Upper lobe of left lung (tissue), 6 donors: ENCODE measurements around the gene MGLL. TPM values are rescaled to one million over a fixed set of nuclear protein-coding genes. Genes with fewer than 3 reads are reported as not detected.
"Not testable (repeated sequence)": the region's sequence is repeated elsewhere in the genome, so short reads cannot be mapped to it uniquely, and the experiment has no call there.

Experiments
- ATAC-seq, 2 donors: fragments of 200-7000 bp; cut with Tn5 transposase; one replicate each; pipeline ENCODE4 v1.9.1; 2022; ENCODE audit warnings: mild to moderate bottlenecking in 2 of 2, moderate library complexity in 2 of 2; ENCODE audit not compliant: low FRiP score in 2 of 2
- DNase-seq, 2 donors: peaks; one replicate each; pipeline ENCODE4 v3.0.0-alpha.2; 2019 to 2020
- H3K27ac ChIP-seq, 4 donors: fragments of 200-600 bp; sonication (generic); one replicate each; pipeline ENCODE4 v1.5.1; 2016 to 2019
- H3K27me3 ChIP-seq, 4 donors: fragments of 200-600 bp; sonication (generic); one replicate each; pipeline ENCODE4 v1.5.1; 2017 to 2019
- H3K36me3 ChIP-seq, 4 donors: fragments of 200-600 bp; sonication (generic); one replicate each; pipeline ENCODE4 v1.5.1; 2016 to 2019
- H3K4me1 ChIP-seq, 4 donors: fragments of 200-600 bp; sonication (generic); one replicate each; pipeline ENCODE4 v1.5.1; 2018 to 2019
- H3K4me3 ChIP-seq, 4 donors: fragments of 200-600 bp; sonication (generic); one replicate each; pipeline ENCODE4 v1.5.1; 2017 to 2019; ENCODE audit warnings: mild to moderate bottlenecking in 2 of 4, moderate library complexity in 1 of 4
- H3K9me3 ChIP-seq, 4 donors: fragments of 200-600 bp; sonication (generic); one replicate each; pipeline ENCODE4 v1.5.1; 2018 to 2019
- EP300 ChIP-seq, 4 donors: sonication (generic); formaldehyde crosslinking; IDR thresholded peaks; one replicate each; pipeline ENCODE4 v1.5.1; 2017; ENCODE audit warnings: antibody characterized with exemption in 4 of 4, control low read depth in 2 of 4
- POLR2A ChIP-seq, 4 donors: fragments of 450-650 bp; IDR thresholded peaks; one replicate each; pipeline ENCODE4 v1.5.1; 2016 to 2017; ENCODE audit warnings: antibody characterized with exemption in 4 of 4, mild to moderate bottlenecking in 2 of 4
- POLR2AphosphoS5 ChIP-seq, 2 donors: sonication (generic); formaldehyde crosslinking; IDR thresholded peaks; one replicate each; pipeline ENCODE4 v1.5.1; 2017; ENCODE audit warnings: antibody characterized with exemption in 2 of 2
- WGBS, 2 donors: methylation state at CpG; one replicate each; pipeline ENCODE4 v1.1.5; 2017 to 2018; 5-methylcytosine and 5-hydroxymethylcytosine counted together
- total RNA-seq, 6 donors: library from RNA; depleted of rRNA in 4 of 6; stranded (reverse); fragments of >200 nt in 4 of 6; gene quantifications; one replicate each; pipeline versions ENCODE4 v1.1.0 to v1.2.1, GENCODE V29; 2016 to 2021
- TF ChIP-seq, protein P1 (sequence below), 6 experiments: fragments of 450-650 bp in 4 of 6; fragments of 200-600 bp in 2 of 6; sonication (generic) in 2 of 6; IDR thresholded peaks; one replicate each; pipeline ENCODE4 v1.5.1; 2016 to 2019; ENCODE audit warnings: antibody characterized with exemption in 6 of 6
- donor health status: DM: no; HTN: no; CAD: no; lungs with moderate emphysema.
- donor health status: DM: no; HTN: yes; CAD: no; lungs with severe emphysema.

The MGLL gene
- total RNA-seq, 6 donors from 2014 or later = 128 to 253 (median 190) TPM

DNA sequence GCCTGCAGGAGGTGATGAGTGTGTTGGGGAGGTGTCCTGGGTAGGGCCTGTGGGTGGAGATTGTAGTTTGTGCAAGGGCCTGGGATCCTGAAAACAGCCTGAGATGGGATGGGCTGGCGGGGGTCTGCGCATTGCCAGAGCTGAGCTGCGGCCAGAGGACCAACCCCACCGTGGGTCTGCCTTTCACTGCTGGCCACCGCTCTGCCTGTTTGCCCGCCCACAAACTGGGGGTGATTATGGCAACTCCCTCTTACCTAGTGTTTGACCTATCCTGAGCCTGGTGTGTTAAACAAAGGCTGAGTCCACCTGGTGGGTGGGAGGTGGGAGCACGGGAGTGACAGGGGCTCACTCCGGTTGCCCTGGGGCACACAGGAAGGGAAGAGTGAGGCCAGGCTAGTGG, 139.8 kb downstream of the MGLL start:
- Histone ChIP-seq H3K4me3 (no peak overlapping the region), H3K36me3 (peaks cover 0 to 28% (median 18%) of the 10 kb centered on the region in 4 donors), H3K27ac (peak overlapping the region in 1 of 4 donors; percentile 35), H3K4me1 (peaks cover 0 to 7% (median 2%) of the 10 kb centered on the region in 4 donors), H3K27me3 (no peaks in the 10 kb centered on the region), H3K9me3 (no peaks in the 10 kb centered on the region)
- DNase-seq (peak in 1 of 2 donors; percentile 19), ATAC-seq (no peak)
- no peak for TF ChIP-seq EP300 (IDR thresholded peaks at IDR 0.05)
- TF ChIP-seq, protein P1, sequence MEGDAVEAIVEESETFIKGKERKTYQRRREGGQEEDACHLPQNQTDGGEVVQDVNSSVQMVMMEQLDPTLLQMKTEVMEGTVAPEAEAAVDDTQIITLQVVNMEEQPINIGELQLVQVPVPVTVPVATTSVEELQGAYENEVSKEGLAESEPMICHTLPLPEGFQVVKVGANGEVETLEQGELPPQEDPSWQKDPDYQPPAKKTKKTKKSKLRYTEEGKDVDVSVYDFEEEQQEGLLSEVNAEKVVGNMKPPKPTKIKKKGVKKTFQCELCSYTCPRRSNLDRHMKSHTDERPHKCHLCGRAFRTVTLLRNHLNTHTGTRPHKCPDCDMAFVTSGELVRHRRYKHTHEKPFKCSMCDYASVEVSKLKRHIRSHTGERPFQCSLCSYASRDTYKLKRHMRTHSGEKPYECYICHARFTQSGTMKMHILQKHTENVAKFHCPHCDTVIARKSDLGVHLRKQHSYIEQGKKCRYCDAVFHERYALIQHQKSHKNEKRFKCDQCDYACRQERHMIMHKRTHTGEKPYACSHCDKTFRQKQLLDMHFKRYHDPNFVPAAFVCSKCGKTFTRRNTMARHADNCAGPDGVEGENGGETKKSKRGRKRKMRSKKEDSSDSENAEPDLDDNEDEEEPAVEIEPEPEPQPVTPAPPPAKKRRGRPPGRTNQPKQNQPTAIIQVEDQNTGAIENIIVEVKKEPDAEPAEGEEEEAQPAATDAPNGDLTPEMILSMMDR (IDR thresholded peaks at IDR 0.05) = no peak
- no peak for TF ChIP-seq POLR2A (IDR thresholded peaks at IDR 0.05)
- TF ChIP-seq POLR2AphosphoS5 (IDR thresholded peaks at IDR 0.05) = no peak
- WGBS, 2 donors = 85 to 91% methylated on average over 8 of the region's 8 CpGs

DNA sequence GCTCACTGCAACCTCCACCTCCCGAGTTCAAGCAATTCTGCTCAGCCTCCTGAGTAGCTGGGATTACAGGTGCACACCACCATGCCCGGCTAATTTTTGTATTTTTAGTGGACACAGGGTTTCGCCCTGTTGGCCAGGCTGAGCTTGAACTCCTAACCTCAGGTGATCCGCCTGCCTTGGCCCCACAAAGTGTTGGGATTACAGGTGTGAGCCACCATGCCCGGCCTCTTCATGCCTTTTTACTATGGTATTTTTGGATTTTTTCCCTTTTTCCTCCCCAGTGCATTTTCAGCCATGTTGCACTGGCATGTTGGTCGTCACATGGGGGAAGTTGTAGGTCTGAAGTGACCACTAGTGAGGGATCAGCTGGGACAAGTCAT, 140.2 kb downstream of the MGLL start:
- DNase-seq, H3K27ac ChIP-seq, H3K4me1 ChIP-seq, H3K4me3 ChIP-seq, H3K27me3 ChIP-seq, H3K9me3 ChIP-seq, ATAC-seq: not testable (repeated sequence)
- peaks cover 0 to 32% (median 21%) of the 10 kb centered on the region in 4 donors for H3K36me3 ChIP-seq
- WGBS, 2 donors = 90 to 98% methylated on average over 6 of the region's 6 CpGs

DNA sequence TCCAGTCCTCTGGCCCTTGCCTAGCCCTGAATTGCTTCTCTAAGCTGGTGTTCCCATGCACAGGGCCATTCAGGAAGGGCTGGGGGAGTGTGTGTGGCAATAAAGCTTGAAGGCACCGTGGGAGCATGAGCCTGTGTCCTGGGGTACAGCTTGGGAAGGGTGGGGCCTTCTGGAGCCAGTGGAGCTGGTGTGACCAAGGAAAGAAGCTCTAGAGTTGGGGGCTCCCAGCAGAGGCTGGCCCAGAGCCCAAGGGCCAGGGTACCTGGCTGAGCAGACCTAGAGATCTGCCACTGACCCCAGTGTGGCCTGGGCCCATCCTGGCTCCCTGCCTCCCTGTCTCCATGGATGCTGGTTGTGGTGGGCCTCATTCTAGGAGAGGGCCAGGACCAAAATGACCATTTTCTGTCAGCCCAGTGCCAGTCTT, 141.5 kb downstream of the MGLL start:
- H3K27me3 ChIP-seq = no peaks in the 10 kb centered on the region
- H3K36me3 ChIP-seq = peaks cover 0 to 46% (median 33%) of the 10 kb centered on the region in 4 donors
- DNase-seq (peak in 1 of 2 donors; percentile 19), ATAC-seq (no peak)
- H3K27ac ChIP-seq = peak overlapping the region in 1 of 4 donors; percentile 54
- WGBS, 2 donors = 75 to 79% methylated on average over 1 of the region's 1 CpG
- no peak for TF ChIP-seq POLR2A (IDR thresholded peaks at IDR 0.05)
- TF ChIP-seq, protein P1 (IDR thresholded peaks at IDR 0.05) = no peak
- TF ChIP-seq EP300 (IDR thresholded peaks at IDR 0.05) = no peak
- TF ChIP-seq POLR2AphosphoS5 (IDR thresholded peaks at IDR 0.05) = no peak
- H3K4me3 ChIP-seq = no peak overlapping the region
- H3K4me1 ChIP-seq = peaks cover 0 to 10% (median 2%) of the 10 kb centered on the region in 4 donors
- no peaks in the 10 kb centered on the region for H3K9me3 ChIP-seq

DNA sequence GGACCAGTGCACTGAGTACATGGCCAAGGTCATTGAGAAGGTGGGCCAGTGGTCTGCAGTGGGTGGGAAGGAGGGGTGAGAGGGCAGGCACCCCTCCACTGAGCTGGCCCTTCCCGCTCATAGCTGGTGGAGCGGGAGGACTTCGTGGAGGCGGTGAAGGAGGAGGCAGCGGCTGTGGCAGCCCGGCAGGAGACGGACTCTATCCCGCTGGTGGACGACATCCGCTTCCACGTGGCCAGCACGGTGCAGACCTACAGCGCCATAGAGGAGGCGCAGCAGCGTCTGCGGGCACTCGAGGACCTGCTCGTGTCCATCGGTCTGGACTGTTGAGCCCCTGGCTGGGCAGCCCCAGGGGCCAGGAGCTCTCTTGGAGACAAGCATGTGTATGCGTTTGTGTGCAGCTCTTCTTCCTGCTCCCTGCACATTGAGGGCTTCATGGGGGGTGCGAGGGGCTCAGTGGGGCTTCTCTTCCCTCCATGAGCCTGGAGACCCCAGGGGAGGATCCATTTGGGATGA, 142.1 kb downstream of the MGLL start:
- Histone ChIP-seq H3K36me3 (peaks cover 0 to 46% (median 33%) of the 10 kb centered on the region in 4 donors), H3K27me3 (no peaks in the 10 kb centered on the region), H3K4me3 (no peak overlapping the region), H3K27ac (peak overlapping the region in 1 of 4 donors; percentile 4), H3K9me3 (no peaks in the 10 kb centered on the region), H3K4me1 (peaks cover 0 to 10% (median 2%) of the 10 kb centered on the region in 4 donors)
- TF ChIP-seq EP300 (IDR thresholded peaks at IDR 0.05) (no peak), POLR2AphosphoS5 (IDR thresholded peaks at IDR 0.05) (no peak), POLR2A (IDR thresholded peaks at IDR 0.05) (no peak)
- TF ChIP-seq, protein P1 (IDR thresholded peaks at IDR 0.05) = no peak
- DNase-seq = peak in 1 of 2 donors; percentile 18
- WGBS, 2 donors = 95% methylated on average over 14 to 21 of the region's 21 CpGs
- no peak for ATAC-seq

DNA sequence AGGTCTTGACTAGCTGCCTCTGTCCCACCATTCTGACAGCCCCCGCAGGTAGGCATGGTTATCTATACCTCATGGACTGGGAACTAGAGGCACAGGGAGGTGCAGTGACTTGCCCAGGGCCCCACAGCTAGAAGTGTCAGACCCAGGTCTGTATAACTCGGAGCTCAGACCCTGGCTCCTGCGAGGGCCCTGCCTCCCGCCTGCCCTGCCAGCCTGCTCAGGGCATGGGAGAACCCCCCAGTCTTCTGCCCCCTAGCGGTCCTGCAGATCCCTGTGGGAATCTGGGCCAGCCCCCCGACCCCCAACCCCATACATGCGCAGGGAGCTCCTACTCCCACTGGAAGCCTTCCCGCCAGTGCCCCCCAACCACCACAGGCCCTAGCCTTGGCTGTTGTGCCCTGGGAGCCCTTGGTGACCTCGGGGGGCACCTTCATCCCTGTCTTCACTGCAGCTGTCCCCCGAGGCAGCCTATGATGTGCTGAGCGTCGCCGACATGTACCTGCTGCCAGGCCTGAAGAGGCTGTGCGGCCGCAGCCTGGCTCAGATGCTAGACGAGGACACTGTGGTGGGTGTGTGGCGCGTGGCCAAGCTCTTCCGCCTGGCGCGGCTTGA, 142.7 kb downstream of the MGLL start:
- no peaks in the 10 kb centered on the region for H3K9me3 ChIP-seq
- ATAC-seq (no peak), DNase-seq (peak in 1 of 2 donors; percentile 17)
- whole genome bisulfite sequencing, 2 donors = 92 to 93% methylated on average over 11 to 20 of the region's 21 CpGs
- H3K4me3 ChIP-seq = no peak overlapping the region
- TF ChIP-seq, protein P1 (IDR thresholded peaks at IDR 0.05) = no peak
- TF ChIP-seq EP300 (IDR thresholded peaks at IDR 0.05) (no peak), POLR2AphosphoS5 (IDR thresholded peaks at IDR 0.05) (no peak), POLR2A (IDR thresholded peaks at IDR 0.05) (no peak)
- peaks cover 0 to 14% (median 2%) of the 10 kb centered on the region in 4 donors for H3K4me1 ChIP-seq
- peaks cover 0 to 46% (median 33%) of the 10 kb centered on the region in 4 donors for H3K36me3 ChIP-seq
- H3K27ac ChIP-seq = peak overlapping the region in 2 of 4 donors; percentile 75 to 76
- no peaks in the 10 kb centered on the region for H3K27me3 ChIP-seq
